CD8-positive, alpha-beta memory T cell (primary cell): Measurements from ENCODE around the gene PRSS21. TPM values are rescaled to one million over a fixed set of nuclear protein-coding genes. Genes with fewer than 3 reads are reported as not detected.

Source experiments
- CTCF ChIA-PET: fragments of 350-600 bp; sonication (Branson Sonifier 250); formaldehyde crosslinking; loops from one replicate; lab custom pipeline; 2021; ENCODE audit warnings: antibody characterized with exemption; lab: Charles Lee
- POLR2A ChIA-PET: fragments of 350-600 bp; sonication (Branson Sonifier 250); formaldehyde crosslinking; loops from one replicate; lab custom pipeline; 2021; ENCODE audit warnings: antibody characterized with exemption; lab: Charles Lee
- DNase-seq, 5 donors: peaks; one replicate each; pipeline versions ENCODE4 v3.0.0 to v3.0.0-alpha.2; 2020 to 2022; ENCODE audit warnings: mixed read lengths in 1 of 5
- H3K27ac ChIP-seq: one replicate; pipeline ENCODE4 v1.7.0; 2013; ENCODE audit warnings: low read depth, mild to moderate bottlenecking, low read length, moderate library complexity
- H3K27me3 ChIP-seq: 2 replicates; pipeline ENCODE4 v1.7.0; 2013; ENCODE audit warnings: low read length, mild to moderate bottlenecking; ENCODE audit not compliant: insufficient read depth, poor library complexity, severe bottlenecking
- H3K36me3 ChIP-seq: 2 replicates; pipeline ENCODE4 v1.7.0; 2013; ENCODE audit warnings: mild to moderate bottlenecking, low read length, moderate library complexity; ENCODE audit not compliant: insufficient read depth
- H3K4me1 ChIP-seq: 2 replicates; pipeline ENCODE4 v1.7.0; 2013; ENCODE audit warnings: mild to moderate bottlenecking, low read length, moderate library complexity; ENCODE audit not compliant: insufficient read depth
- H3K4me3 ChIP-seq: 2 replicates; pipeline ENCODE4 v1.7.0; 2013; ENCODE audit warnings: mild to moderate bottlenecking, low read length
- H3K9me3 ChIP-seq: 2 replicates; pipeline ENCODE4 v1.7.0; 2013; ENCODE audit warnings: mild to moderate bottlenecking, low read length
- H3K27ac Mint-ChIP-seq, 8 donors: one replicate each; pipeline ENCODE4 v1.8.0; 2020 to 2021; ENCODE audit warnings: mixed read lengths in 8 of 8, mild to moderate bottlenecking in 6 of 8, inconsistent platforms in 3 of 8, moderate library complexity in 3 of 8
- H3K27me3 Mint-ChIP-seq, 2 donors: one replicate each; pipeline ENCODE4 v1.8.0; 2020 to 2021; ENCODE audit warnings: mixed read lengths in 2 of 2, mild to moderate bottlenecking in 1 of 2, moderate library complexity in 1 of 2
- H3K36me3 Mint-ChIP-seq, 3 donors: one replicate each; pipeline ENCODE4 v1.8.0; 2020 to 2021; ENCODE audit warnings: mixed read lengths in 3 of 3, inconsistent platforms in 1 of 3, mild to moderate bottlenecking in 1 of 3
- H3K4me1 Mint-ChIP-seq, 3 donors: one replicate each; pipeline ENCODE4 v1.8.0; 2020 to 2021; ENCODE audit warnings: mixed read lengths in 3 of 3, inconsistent platforms in 1 of 3, mild to moderate bottlenecking in 1 of 3
- H3K4me3 Mint-ChIP-seq, 7 donors: one replicate each; pipeline ENCODE4 v1.8.0; 2020 to 2021; ENCODE audit warnings: mixed read lengths in 7 of 7, mild to moderate bottlenecking in 6 of 7, moderate library complexity in 4 of 7, inconsistent platforms in 2 of 7
- H3K9me3 Mint-ChIP-seq, 5 donors: one replicate each; pipeline ENCODE4 v1.8.0; 2020 to 2022; ENCODE audit warnings: mixed read lengths in 5 of 5, mild to moderate bottlenecking in 3 of 5, moderate library complexity in 2 of 5, inconsistent platforms in 1 of 5
- polyA plus RNA-seq: library from polyadenylated mRNA; unstranded; fragments of 300-500 nt; fragmentation: Illumina TruSeq; gene quantifications from one replicate; pipeline ENCODE4 v1.2.3, GENCODE V29; 2021
- total RNA-seq, 2 experiments: library from RNA; stranded (reverse); gene quantifications; one replicate each; pipeline ENCODE4 v1.2.3, GENCODE V29; 2021

PRSS21 gene
- total and polyA plus RNA-seq, 3 experiments from 2014 or later: 8.8 to 13.6 (median 9.2) TPM

DNA sequence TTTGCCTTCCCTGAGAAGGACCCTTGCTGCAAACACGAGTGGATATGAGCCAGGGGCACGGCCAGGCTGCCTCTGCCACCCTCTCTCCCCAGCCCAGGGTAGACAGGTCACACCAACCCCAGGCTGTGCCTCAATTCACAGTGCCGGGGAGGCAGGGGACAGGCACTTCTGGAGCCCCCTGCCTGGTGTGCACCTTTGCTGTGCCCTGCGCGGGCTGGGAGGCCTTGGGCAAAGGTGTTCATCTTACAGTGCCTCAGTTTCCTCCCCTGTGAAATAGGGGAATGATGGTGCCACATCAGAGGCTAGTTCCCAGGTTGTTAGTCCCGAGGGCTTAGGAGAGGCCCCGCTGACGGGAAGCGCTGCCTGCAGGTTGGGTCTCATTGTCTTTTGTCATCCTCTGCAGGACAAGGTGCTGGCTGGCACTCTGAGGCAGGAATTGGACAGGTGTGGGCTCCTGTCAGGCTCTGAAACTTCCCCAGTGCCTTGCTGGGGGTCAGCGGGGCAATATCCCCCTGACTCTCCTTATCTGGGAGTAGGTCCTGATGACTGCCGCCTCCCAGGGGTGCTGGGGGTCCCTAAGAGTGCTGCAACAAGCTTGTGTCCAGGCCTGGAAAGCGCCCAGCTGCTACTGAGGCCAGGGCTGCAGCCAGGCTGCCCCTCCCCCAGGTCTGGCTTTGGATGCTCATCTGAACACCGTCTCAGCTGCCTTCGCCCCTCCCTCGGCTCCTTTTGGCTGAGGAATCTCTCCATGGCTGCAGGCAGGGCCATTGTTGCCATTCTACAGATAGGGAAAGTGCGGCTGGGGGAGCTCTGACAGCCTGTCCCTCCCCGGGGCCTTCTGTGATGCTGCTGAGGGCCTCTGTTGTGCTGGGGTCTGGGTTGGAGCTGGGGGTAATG is 3.1 kb downstream of the PRSS21 start:
- Histone ChIP-seq H3K27ac (no peak overlapping the region), H3K4me1 (no peaks in the 10 kb centered on the region), H3K27me3 (no peaks in the 10 kb centered on the region), H3K9me3 (no peaks in the 10 kb centered on the region), H3K36me3 (no peaks in the 10 kb centered on the region), H3K4me3 (no peak overlapping the region)
- ChIA-PET CTCF (no interaction called here), POLR2A (no interaction called here)
- H3K27ac Mint-ChIP-seq: peak overlapping the region in 1 of 8 donors; percentile 38
- peaks cover 0 to 12% of the 10 kb centered on the region in 2 donors for H3K27me3 Mint-ChIP-seq
- H3K9me3 Mint-ChIP-seq: no peaks in the 10 kb centered on the region
- H3K36me3 Mint-ChIP-seq: no peaks in the 10 kb centered on the region
- no peak overlapping the region for H3K4me3 Mint-ChIP-seq
- H3K4me1 Mint-ChIP-seq: peaks cover 0 to 2% (median 0%) of the 10 kb centered on the region in 3 donors
- no peak for DNase-seq

DNA sequence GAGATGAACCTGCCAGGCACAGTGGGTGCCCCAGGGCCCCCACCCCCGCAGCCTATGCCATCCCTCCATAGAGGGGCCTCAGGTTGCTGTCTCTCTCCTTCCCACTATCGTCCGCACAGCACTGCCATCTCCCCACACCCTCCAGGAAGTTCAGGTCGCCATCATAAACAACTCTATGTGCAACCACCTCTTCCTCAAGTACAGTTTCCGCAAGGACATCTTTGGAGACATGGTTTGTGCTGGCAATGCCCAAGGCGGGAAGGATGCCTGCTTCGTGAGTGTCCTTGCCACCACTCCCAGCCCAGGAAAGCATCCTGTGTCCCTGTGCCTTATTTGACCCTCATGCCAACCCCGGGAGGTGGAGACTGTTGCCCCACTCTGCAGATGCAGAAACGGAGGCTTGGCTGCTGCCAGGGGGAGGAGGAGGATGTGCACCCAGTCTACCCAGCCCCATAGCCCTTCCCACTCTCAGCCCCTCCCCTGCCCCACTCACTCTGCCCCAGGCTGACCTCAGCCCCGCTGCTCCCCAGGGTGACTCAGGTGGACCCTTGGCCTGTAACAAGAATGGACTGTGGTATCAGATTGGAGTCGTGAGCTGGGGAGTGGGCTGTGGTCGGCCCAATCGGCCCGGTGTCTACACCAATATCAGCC is 3.9 kb downstream of the PRSS21 start:
- ChIA-PET POLR2A (no interaction called here), CTCF (no interaction called here)
- Mint-ChIP-seq H3K4me1 (peaks cover 0 to 2% (median 0%) of the 10 kb centered on the region in 3 donors), H3K9me3 (no peaks in the 10 kb centered on the region), H3K27me3 (peaks cover 0 to 12% of the 10 kb centered on the region in 2 donors), H3K4me3 (no peak overlapping the region), H3K36me3 (no peaks in the 10 kb centered on the region), H3K27ac (no peak overlapping the region)
- Histone ChIP-seq H3K36me3 (no peaks in the 10 kb centered on the region), H3K4me1 (no peaks in the 10 kb centered on the region), H3K27me3 (no peaks in the 10 kb centered on the region), H3K4me3 (no peak overlapping the region), H3K9me3 (no peaks in the 10 kb centered on the region), H3K27ac (no peak overlapping the region)
- DNase-seq: no peak

DNA sequence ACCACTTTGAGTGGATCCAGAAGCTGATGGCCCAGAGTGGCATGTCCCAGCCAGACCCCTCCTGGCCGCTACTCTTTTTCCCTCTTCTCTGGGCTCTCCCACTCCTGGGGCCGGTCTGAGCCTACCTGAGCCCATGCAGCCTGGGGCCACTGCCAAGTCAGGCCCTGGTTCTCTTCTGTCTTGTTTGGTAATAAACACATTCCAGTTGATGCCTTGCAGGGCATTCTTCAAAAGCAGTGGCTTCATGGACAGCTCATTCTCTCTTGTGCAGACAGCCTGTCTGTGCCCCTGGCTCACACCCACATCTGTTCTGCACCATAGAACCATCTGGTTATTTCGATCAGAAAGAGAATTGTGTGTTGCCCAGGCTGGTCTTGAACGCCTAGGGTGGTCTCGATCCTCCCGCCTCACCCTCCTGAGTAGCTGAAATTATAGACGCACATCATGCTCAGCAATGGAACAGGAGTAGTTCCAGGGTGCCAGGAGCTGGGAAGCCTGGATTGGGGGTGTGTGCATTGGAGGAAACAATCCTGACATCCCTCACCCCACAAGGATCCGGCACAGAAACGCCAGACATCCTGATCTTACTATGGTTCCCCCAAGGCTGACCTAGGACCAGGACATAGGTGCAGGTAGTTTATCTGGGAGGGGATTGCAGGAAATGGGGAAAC is 4.6 kb downstream of the PRSS21 start:
- POLR2A ChIA-PET: no interaction called here
- no peaks in the 10 kb centered on the region for H3K4me1 ChIP-seq
- no peak for DNase-seq
- CTCF ChIA-PET: no interaction called here
- Mint-ChIP-seq H3K9me3 (no peaks in the 10 kb centered on the region), H3K36me3 (no peaks in the 10 kb centered on the region), H3K27ac (peak overlapping the region in 1 of 8 donors; percentile 79), H3K27me3 (peaks cover 0 to 12% of the 10 kb centered on the region in 2 donors), H3K4me3 (no peak overlapping the region), H3K4me1 (peaks cover 0 to 2% (median 0%) of the 10 kb centered on the region in 3 donors)
- no peaks in the 10 kb centered on the region for H3K9me3 ChIP-seq
- no peak overlapping the region for H3K27ac ChIP-seq
- H3K4me3 ChIP-seq: no peak overlapping the region
- no peaks in the 10 kb centered on the region for H3K36me3 ChIP-seq
- H3K27me3 ChIP-seq: no peaks in the 10 kb centered on the region

DNA sequence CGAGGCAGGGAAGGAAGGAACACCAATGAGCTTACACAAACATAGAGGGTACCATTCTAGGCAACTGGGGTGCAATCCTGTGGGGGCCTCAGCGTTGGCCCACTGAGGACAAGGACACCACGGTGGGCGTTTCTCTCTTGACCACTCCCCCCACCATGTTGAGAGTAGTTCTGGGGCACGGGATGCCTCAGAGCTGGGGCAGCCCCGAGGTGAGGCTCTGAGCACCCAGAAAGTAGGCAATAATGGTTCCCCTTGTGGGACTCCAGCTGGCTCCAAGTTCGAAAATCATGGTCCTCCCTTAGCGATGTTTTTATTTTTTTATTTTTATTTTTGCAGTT is 5.1 kb downstream of the PRSS21 start:
- POLR2A ChIA-PET: no interaction called here
- Histone ChIP-seq H3K27ac (no peak overlapping the region), H3K4me3 (no peak overlapping the region), H3K36me3 (no peaks in the 10 kb centered on the region), H3K4me1 (no peaks in the 10 kb centered on the region), H3K27me3 (no peaks in the 10 kb centered on the region), H3K9me3 (no peaks in the 10 kb centered on the region)
- no peaks in the 10 kb centered on the region for H3K9me3 Mint-ChIP-seq
- DNase-seq: no peak
- peaks cover 0 to 12% of the 10 kb centered on the region in 2 donors for H3K27me3 Mint-ChIP-seq
- H3K27ac Mint-ChIP-seq: no peak overlapping the region
- H3K4me3 Mint-ChIP-seq: no peak overlapping the region
- no peaks in the 10 kb centered on the region for H3K36me3 Mint-ChIP-seq
- CTCF ChIA-PET: no interaction called here
- H3K4me1 Mint-ChIP-seq: peaks cover 0 to 2% (median 0%) of the 10 kb centered on the region in 3 donors

DNA sequence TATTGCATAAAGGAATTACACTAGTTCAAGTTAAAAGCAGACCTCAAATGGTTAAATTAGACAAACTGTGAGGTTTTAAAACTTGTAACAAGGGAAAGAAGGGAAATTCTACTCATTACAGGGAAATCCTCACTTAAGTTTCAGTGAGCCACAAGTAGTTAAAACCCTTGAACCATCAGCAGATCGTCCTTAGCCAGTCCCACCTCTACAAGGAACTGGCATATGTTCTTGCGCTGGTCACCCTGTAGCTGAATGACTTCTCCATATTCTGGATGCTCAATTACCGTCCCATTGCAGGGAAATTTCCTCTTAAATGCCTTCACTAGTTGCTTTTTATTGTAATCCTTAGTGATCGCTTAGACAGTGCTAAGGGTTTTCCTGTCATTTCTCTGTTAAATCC is 5.5 kb downstream of the PRSS21 start:
- H3K9me3 Mint-ChIP-seq: no peaks in the 10 kb centered on the region
- no peak overlapping the region for H3K4me3 ChIP-seq
- no peaks in the 10 kb centered on the region for H3K27me3 ChIP-seq
- H3K36me3 Mint-ChIP-seq: no peaks in the 10 kb centered on the region
- ChIA-PET POLR2A (no interaction called here), CTCF (no interaction called here)
- H3K9me3 ChIP-seq: no peaks in the 10 kb centered on the region
- peaks cover 0 to 12% of the 10 kb centered on the region in 2 donors for H3K27me3 Mint-ChIP-seq
- H3K27ac ChIP-seq: no peak overlapping the region
- H3K36me3 ChIP-seq: no peaks in the 10 kb centered on the region
- H3K4me1 Mint-ChIP-seq: peaks cover 0 to 2% (median 0%) of the 10 kb centered on the region in 3 donors
- DNase-seq: no peak
- no peak overlapping the region for H3K4me3 Mint-ChIP-seq
- no peaks in the 10 kb centered on the region for H3K4me1 ChIP-seq
- H3K27ac Mint-ChIP-seq: no peak overlapping the region

DNA sequence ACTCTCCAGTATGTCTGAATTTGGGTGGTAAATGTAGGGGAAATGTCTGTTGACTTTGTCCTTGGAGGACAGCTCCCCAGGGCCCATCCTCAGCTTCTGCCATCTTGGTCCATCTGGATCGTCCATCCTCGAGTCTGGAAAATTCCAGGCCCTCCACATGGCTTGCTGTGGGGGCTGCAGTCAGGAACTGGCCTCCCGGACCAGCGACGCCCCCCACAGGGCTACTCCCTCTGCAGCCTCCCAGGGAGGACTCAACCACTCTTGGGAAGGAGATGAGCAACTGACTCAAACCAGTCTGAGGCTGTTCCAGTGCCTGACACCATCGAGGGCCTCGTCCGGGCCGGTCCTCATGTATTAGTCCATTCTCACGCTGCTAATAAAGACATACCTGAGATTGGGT is 7.6 kb downstream of the PRSS21 start:
- H3K9me3 ChIP-seq: no peaks in the 10 kb centered on the region
- peaks cover 0 to 13% of the 10 kb centered on the region in 2 donors for H3K27me3 Mint-ChIP-seq
- H3K36me3 Mint-ChIP-seq: no peaks in the 10 kb centered on the region
- H3K36me3 ChIP-seq: no peaks in the 10 kb centered on the region
- no peaks in the 10 kb centered on the region for H3K9me3 Mint-ChIP-seq
- H3K27ac Mint-ChIP-seq: no peak overlapping the region
- no peaks in the 10 kb centered on the region for H3K4me1 Mint-ChIP-seq
- no peak overlapping the region for H3K4me3 ChIP-seq
- DNase-seq: no peak
- H3K27ac ChIP-seq: no peak overlapping the region
- CTCF ChIA-PET: no interaction called here
- H3K27me3 ChIP-seq: no peaks in the 10 kb centered on the region
- POLR2A ChIA-PET: no interaction called here
- no peaks in the 10 kb centered on the region for H3K4me1 ChIP-seq
- H3K4me3 Mint-ChIP-seq: no peak overlapping the region

DNA sequence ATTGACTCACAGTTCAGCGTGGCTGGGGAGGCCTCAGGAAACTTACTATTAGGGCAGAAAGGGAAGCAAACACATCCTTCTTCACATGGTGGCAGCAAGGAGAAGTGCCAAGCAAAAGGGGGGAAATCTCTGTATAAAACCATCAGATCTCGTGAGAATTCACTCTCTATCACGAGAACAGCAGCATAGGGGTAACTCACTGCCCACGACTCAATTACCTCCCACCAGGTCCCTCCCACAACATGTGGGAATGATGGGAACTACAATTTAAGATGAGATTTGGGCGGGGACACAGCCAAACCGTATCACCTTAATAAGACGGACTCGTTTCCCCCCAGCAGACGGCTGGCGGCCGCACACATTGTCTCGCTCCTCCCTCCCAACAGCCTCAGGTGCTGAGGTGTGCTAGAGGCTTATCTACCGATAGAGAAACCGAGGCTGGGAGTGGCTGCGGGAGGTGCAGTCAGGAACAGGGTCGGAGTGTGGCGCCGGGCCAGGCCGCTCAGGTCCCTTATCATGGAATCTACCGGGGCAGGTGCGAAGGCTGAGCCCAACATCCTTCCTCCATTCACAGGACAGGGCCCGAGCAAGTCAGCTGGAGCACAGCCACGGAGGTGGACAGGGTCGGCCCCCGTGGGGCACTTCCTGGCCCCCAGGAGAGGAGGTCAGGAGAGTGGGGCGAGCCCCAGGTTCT is 8.2 kb downstream of the PRSS21 start:
- H3K27ac ChIP-seq: no peak overlapping the region
- POLR2A ChIA-PET: no interaction called here
- no peaks in the 10 kb centered on the region for H3K36me3 ChIP-seq
- H3K36me3 Mint-ChIP-seq: no peaks in the 10 kb centered on the region
- no peaks in the 10 kb centered on the region for H3K4me1 Mint-ChIP-seq
- H3K27ac Mint-ChIP-seq: no peak overlapping the region
- CTCF ChIA-PET: no interaction called here
- H3K9me3 Mint-ChIP-seq: no peaks in the 10 kb centered on the region
- no peaks in the 10 kb centered on the region for H3K27me3 ChIP-seq
- no peaks in the 10 kb centered on the region for H3K9me3 ChIP-seq
- H3K4me3 Mint-ChIP-seq: no peak overlapping the region
- no peak for DNase-seq
- no peak overlapping the region for H3K4me3 ChIP-seq
- no peaks in the 10 kb centered on the region for H3K4me1 ChIP-seq
- H3K27me3 Mint-ChIP-seq: peaks cover 0 to 13% of the 10 kb centered on the region in 2 donors
